Esophagus squamous epithelium (tissue), 4 donors: ENCODE results near the gene LSG1.

Experiments
- POLR2A ChIP-seq, 4 donors: fragments of 450-650 bp; IDR thresholded peaks; one replicate each; pipeline ENCODE4 v1.6.1; 2017; ENCODE audit warnings: antibody characterized with exemption in 4 of 4, mild to moderate bottlenecking in 4 of 4, moderate library complexity in 3 of 4
- TF ChIP-seq, protein P1 (sequence below), 6 experiments: fragments of 450-650 bp in 4 of 6; fragments of 200-600 bp in 2 of 6; sonication (generic) in 2 of 6; IDR thresholded peaks; one replicate each; pipeline ENCODE4 v1.5.1; 2016 to 2019; ENCODE audit warnings: antibody characterized with exemption in 6 of 6, mild to moderate bottlenecking in 4 of 6, moderate library complexity in 4 of 6

DNA sequence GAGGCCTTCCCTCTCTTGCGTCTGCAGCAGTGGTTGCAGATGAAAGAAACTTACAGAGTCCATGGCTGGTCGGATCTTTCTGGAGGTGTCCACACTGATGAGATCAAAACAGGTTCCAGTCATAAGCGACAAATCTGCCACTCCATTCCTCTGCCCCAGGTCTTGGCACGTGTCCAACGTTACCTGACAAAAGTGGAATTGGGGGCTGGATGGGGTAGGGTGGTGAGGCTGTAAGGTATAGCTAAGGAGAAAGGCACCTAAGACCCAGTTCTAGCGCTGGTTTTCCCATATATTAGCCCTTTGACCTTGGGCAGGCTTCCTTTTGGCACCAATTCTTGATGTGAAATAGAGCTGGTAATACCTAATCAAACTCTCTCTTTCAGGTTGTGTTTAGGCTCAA lies 24.7 kb upstream of the LSG1 start:
- TF ChIP-seq, protein P1, sequence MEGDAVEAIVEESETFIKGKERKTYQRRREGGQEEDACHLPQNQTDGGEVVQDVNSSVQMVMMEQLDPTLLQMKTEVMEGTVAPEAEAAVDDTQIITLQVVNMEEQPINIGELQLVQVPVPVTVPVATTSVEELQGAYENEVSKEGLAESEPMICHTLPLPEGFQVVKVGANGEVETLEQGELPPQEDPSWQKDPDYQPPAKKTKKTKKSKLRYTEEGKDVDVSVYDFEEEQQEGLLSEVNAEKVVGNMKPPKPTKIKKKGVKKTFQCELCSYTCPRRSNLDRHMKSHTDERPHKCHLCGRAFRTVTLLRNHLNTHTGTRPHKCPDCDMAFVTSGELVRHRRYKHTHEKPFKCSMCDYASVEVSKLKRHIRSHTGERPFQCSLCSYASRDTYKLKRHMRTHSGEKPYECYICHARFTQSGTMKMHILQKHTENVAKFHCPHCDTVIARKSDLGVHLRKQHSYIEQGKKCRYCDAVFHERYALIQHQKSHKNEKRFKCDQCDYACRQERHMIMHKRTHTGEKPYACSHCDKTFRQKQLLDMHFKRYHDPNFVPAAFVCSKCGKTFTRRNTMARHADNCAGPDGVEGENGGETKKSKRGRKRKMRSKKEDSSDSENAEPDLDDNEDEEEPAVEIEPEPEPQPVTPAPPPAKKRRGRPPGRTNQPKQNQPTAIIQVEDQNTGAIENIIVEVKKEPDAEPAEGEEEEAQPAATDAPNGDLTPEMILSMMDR (IDR thresholded peaks at IDR 0.05) = no peak
- no peak for TF ChIP-seq POLR2A (IDR thresholded peaks at IDR 0.05)
